ENCODE results near the gene TTBK1. TPM values are rescaled to one million over a fixed set of nuclear protein-coding genes. Genes with fewer than 3 reads are reported as not detected.
"Not testable (repeated sequence)": the region's sequence is repeated elsewhere in the genome, so short reads cannot be mapped to it uniquely, and the experiment has no call there.

TTBK1 gene
- total RNA-seq, 2 donors from 2014 or later: 0.26 to 0.33 TPM

DNA sequence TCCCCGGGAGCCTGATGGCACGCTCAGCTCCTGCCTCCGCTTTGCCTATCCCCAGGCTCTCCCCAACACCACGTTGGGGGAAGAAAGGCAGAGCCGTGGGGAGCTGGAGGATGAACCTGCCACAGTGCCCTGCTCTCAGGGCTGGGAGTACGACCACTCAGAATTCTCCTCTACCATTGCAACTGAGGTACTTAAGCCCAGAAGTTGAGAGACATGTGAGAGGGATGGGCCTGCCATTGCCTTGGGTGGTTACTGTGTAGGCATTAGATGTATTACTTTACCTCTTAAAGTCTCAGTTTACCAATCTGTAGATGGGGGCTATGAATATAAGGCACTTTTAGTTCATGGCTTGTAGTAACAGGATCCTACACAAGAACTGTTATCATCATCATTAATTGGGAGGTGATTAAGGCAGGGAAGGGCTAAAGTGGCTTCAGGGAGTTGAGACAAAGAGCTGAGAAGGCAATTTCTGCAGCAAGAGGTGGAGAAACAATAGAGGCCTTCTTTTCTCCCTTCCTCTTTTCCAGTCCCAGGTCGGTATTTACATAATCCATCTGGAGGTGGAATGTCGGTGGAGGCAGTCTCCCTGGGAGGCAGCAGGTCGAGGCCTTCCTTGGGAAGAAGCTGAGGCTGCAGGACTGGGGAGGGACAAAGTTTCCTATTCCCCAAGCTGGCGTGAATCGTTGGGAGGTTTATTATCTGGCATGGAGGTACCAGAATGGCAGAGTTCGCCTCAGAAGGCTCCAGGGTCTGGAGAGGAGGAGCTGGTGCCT is 55.5 kb downstream of the TTBK1 start:
- no peaks in the 10 kb centered on the region for H3K36me3 ChIP-seq (replicated peaks in 1 of 2; ENCODE audit: insufficient read depth in 1 of 2, low read depth in 2 of 2)
- intact Hi-C loops (cut with DNase I): no loop called here
- WGBS, 2 donors: 64 to 74% methylated on average over 11 to 12 of the region's 12 CpGs
- no peak for TF ChIP-seq CTCF (IDR thresholded peaks at IDR 0.05)
- no peak for TF ChIP-seq POLR2A (IDR thresholded peaks at IDR 0.05)
- H3K4me1 ChIP-seq: peaks cover 4% of the 10 kb centered on the region
- H3K4me3 ChIP-seq: no peak overlapping the region
- DNase-seq: no peak
- ATAC-seq: no peak
- H3K9me3 ChIP-seq: no peaks in the 10 kb centered on the region
- H3K27me3 ChIP-seq: no peaks in the 10 kb centered on the region
- H3K27ac ChIP-seq: no peak overlapping the region

DNA sequence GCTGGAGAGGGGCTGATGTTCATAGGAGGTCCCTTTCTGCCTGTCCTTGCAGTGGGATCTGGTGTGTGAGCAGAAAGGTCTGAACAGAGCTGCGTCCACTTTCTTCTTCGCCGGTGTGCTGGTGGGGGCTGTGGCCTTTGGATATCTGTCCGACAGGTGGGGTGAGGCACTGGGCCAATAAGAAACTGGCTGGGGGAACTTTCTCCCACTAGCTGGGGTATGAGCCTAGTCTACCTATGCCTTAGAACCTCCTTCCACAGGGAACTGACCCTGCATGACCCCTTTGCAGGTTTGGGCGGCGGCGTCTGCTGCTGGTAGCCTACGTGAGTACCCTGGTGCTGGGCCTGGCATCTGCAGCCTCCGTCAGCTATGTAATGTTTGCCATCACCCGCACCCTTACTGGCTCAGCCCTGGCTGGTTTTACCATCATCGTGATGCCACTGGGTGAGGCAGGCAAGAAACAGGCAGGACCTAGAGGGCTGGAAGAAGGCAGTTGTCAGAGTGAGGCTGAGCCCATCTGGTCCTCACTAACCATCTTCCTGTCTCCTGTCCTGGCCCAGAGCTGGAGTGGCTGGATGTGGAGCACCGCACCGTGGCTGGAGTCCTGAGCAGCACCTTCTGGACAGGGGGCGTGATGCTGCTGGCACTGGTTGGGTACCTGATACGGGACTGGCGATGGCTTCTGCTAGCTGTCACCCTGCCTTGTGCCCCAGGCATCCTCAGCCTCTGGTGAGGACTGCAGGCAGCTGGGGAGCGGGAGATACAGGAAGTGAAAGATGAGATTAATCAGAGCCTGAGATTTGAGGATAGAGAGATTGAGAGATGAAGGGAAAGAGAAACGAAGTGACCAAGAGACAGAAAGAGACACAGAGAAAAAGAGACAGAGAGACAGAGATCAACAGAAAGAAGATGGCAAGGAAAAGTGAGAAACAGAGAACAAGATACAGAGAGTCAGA is 56.3 kb downstream of the TTBK1 start:
- Histone ChIP-seq H3K27me3 (no peaks in the 10 kb centered on the region), H3K4me3 (no peak overlapping the region), H3K9me3 (no peaks in the 10 kb centered on the region), H3K27ac (no peak overlapping the region), H3K4me1 (peaks cover 4% of the 10 kb centered on the region), H3K36me3 (replicated peaks in 1 of 2; ENCODE audit: insufficient read depth in 1 of 2, low read depth in 2 of 2) (no peaks in the 10 kb centered on the region)
- intact Hi-C loops (cut with DNase I): no loop called here
- 84 to 85% methylated on average over 12 to 18 of the region's 18 CpGs for WGBS, 2 donors
- TF ChIP-seq CTCF (IDR thresholded peaks at IDR 0.05): no peak
- no peak for TF ChIP-seq POLR2A (IDR thresholded peaks at IDR 0.05)
- ATAC-seq: no peak
- no peak for DNase-seq

DNA sequence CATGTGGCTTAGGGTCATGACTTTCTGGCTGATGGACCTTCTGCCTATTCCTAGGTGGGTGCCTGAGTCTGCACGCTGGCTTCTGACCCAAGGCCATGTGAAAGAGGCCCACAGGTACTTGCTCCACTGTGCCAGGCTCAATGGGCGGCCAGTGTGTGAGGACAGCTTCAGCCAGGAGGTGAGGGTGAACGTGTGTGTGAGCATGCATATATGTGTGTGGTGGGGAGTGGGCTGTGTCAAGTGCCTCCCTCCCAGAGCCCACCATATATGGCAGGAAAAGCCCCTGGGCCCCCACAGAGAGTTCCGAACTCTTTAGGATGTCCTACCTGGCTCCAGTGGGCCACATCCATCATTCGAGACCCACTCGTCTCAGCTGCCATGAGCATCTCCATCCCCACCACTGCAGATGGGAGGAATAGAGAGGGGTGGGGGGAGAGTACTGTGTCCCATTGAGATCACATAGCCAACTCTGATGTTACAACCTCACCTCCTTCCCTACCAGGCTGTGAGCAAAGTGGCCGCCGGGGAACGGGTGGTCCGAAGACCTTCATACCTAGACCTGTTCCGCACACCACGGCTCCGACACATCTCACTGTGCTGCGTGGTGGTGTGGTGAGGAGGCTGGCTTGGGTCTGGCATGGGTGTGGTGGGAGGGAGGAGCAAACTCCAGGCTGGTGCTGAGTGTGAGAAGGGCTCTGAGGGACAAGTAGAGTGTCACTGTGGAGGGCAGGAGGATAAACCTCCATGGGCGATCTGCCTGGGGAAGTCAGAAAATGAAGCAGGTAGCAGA is 58.0 kb downstream of the TTBK1 start:
- 69 to 80% methylated on average over 15 of the region's 15 CpGs for WGBS, 2 donors
- H3K27me3 ChIP-seq: no peaks in the 10 kb centered on the region
- H3K9me3 ChIP-seq: no peaks in the 10 kb centered on the region
- DNase-seq: no peak
- TF ChIP-seq POLR2A (IDR thresholded peaks at IDR 0.05): no peak
- TF ChIP-seq CTCF (IDR thresholded peaks at IDR 0.05): no peak
- intact Hi-C loops (cut with DNase I): no loop called here
- no peaks in the 10 kb centered on the region for H3K36me3 ChIP-seq (replicated peaks in 1 of 2; ENCODE audit: insufficient read depth in 1 of 2, low read depth in 2 of 2)
- H3K4me3 ChIP-seq: no peak overlapping the region
- no peak for ATAC-seq
- H3K27ac ChIP-seq: no peak overlapping the region
- H3K4me1 ChIP-seq: peaks cover 4% of the 10 kb centered on the region

DNA sequence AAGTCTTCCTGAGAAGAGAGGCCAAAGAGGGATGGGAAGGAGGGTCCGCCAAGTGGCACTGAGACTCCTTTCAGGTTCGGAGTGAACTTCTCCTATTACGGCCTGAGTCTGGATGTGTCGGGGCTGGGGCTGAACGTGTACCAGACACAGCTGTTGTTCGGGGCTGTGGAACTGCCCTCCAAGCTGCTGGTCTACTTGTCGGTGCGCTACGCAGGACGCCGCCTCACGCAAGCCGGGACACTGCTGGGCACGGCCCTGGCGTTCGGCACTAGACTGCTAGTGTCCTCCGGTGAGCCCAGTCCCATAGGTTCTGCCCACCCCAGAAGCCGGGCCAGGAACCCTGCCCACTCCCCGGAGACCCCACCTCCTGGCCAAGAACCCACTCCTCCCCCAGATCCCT is 58.8 kb downstream of the TTBK1 start:
- Histone ChIP-seq H3K9me3 (no peaks in the 10 kb centered on the region), H3K27ac (no peak overlapping the region), H3K27me3 (no peaks in the 10 kb centered on the region), H3K4me1 (peaks cover 4% of the 10 kb centered on the region), H3K4me3 (no peak overlapping the region), H3K36me3 (replicated peaks in 1 of 2; ENCODE audit: insufficient read depth in 1 of 2, low read depth in 2 of 2) (no peaks in the 10 kb centered on the region)
- TF ChIP-seq CTCF (IDR thresholded peaks at IDR 0.05) (no peak), POLR2A (IDR thresholded peaks at IDR 0.05) (no peak)
- 74 to 80% methylated on average over 12 to 18 of the region's 19 CpGs for WGBS, 2 donors
- ATAC-seq: no peak
- DNase-seq: no peak
- intact Hi-C loops (cut with DNase I): no loop called here

- ATAC-seq; H3K36me3 ChIP-seq (replicated peaks in 1 of 2; ENCODE audit: insufficient read depth in 1 of 2, low read depth in 2 of 2); intact Hi-C loops (cut with DNase I); H3K27ac ChIP-seq; H3K4me3 ChIP-seq; DNase-seq; H3K9me3 ChIP-seq; H3K4me1 ChIP-seq; H3K27me3 ChIP-seq: not testable (repeated sequence)
- WGBS, 2 donors: 82 to 88% methylated on average over 8 to 9 of the region's 11 CpGs
Observed at GRCh38 chr6:43303006-43303405, 59.7 kb downstream of the TTBK1 start.

All from body of pancreas (tissue), 4 donors.